HepG2 (cell line): Measurements from ENCODE around the gene TNK1. TPM values are rescaled to one million over a fixed set of nuclear protein-coding genes. Genes with fewer than 3 reads are reported as not detected.
A peak's percentile ranks its signal among the peaks of the same experiment; 100 is the strongest.

Experiments used
- AGO2 ChIP-seq: fragments of 200-400 bp; formaldehyde crosslinking; optimal IDR thresholded peaks from 2 replicates; pipeline ENCODE3; 2017; ENCODE audit warnings: mild to moderate bottlenecking, low read depth, low read length, moderate library complexity
- ARNTL ChIP-seq: sonication (generic); formaldehyde crosslinking; IDR thresholded peaks from 2 replicates; pipeline ENCODE4 v1.4.0; 2020; ENCODE audit warnings: mild to moderate bottlenecking, missing genetic modification reagents
- FOXO4 ChIP-seq: sonication (generic); formaldehyde crosslinking; conservative IDR thresholded peaks from 2 replicates; pipeline ENCODE4 v1.8.1; 2023; ENCODE audit warnings: missing genetic modification reagents
- FOXP1 ChIP-seq, 2 experiments: fragments of 450-650 bp in 1 of 2; IDR thresholded peaks; 2 replicates each; pipeline ENCODE4 v1.6.1; 2017 to 2018; ENCODE audit warnings: antibody characterized with exemption in 1 of 2
- IKZF1 ChIP-seq: fragments of 450-650 bp; IDR thresholded peaks from 2 replicates; pipeline ENCODE4 v1.7.1; 2016
- IRF9 ChIP-seq: sonication (generic); formaldehyde crosslinking; IDR thresholded peaks from 2 replicates; pipeline ENCODE4 v1.8.0; 2022; ENCODE audit warnings: missing genetic modification reagents, mild to moderate bottlenecking, borderline replicate concordance
- RAD21 ChIP-seq: fragments of 450-650 bp; formaldehyde crosslinking; IDR thresholded peaks from 2 replicates; pipeline ENCODE4 v1.5.0; 2020; ENCODE audit warnings: mild to moderate bottlenecking
- THYN1 ChIP-seq: sonication (generic); formaldehyde crosslinking; IDR thresholded peaks from 2 replicates; pipeline ENCODE4 v1.8.1; 2023; ENCODE audit warnings: low read depth, mild to moderate bottlenecking, moderate library complexity, missing genetic modification reagents, borderline replicate concordance
- ZBTB10 ChIP-seq: sonication (generic); formaldehyde crosslinking; IDR thresholded peaks from 2 replicates; pipeline ENCODE4 v1.4.0; 2020; ENCODE audit warnings: missing genetic modification reagents, borderline replicate concordance
- ZBTB46 ChIP-seq: sonication (generic); formaldehyde crosslinking; IDR thresholded peaks from 2 replicates; pipeline ENCODE4 v1.4.0; 2020; ENCODE audit warnings: mild to moderate bottlenecking, missing genetic modification reagents, borderline replicate concordance
- ZFP37 ChIP-seq: sonication (generic); formaldehyde crosslinking; IDR thresholded peaks from 2 replicates; pipeline ENCODE4 v1.4.0; 2020; ENCODE audit warnings: missing genetic modification reagents, borderline replicate concordance
- ZNF343 ChIP-seq: sonication (generic); formaldehyde crosslinking; IDR thresholded peaks from 2 replicates; pipeline ENCODE4 v1.4.0; 2020; ENCODE audit warnings: mild to moderate bottlenecking, missing genetic modification reagents
- ZNF792 ChIP-seq: IDR thresholded peaks from 2 replicates; pipeline ENCODE4 v1.6.1; 2016
- polyA plus RNA-seq, 8 experiments: library from polyadenylated mRNA; depleted of rRNA in 3 of 8; stranded (reverse) in 7 of 8; unstranded in 1 of 8; fragments of >200 nt; fragmentation: Illumina TruSeq in 4 of 8; extraction: Trizol in 4 of 8; gene quantifications; 2 replicates each; pipeline versions ENCODE4 v1.2.1 to v1.2.3, GENCODE V29; 2011 to 2016; ENCODE audit warnings: low read depth in 4 of 8, missing spikeins in 1 of 8, mixed read lengths in 1 of 8; ENCODE audit not compliant: insufficient read depth in 1 of 8
- total RNA-seq, 5 experiments: library from RNA; depleted of rRNA; stranded (reverse); fragments of >200 nt; fragmentation: Illumina TruSeq; extraction: Trizol; gene quantifications; 2 replicates each; pipeline ENCODE4 v1.2.3, GENCODE V29; 2016; ENCODE audit warnings: low read depth in 1 of 5
- TF ChIP-seq, protein P1 (sequence below): sonication (generic); formaldehyde crosslinking; IDR thresholded peaks from 2 replicates; pipeline ENCODE4 v1.5.0; 2020; ENCODE audit warnings: missing genetic modification reagents
- TF ChIP-seq, protein P2 (sequence below): sonication (generic); formaldehyde crosslinking; IDR thresholded peaks from 2 replicates; pipeline ENCODE4 v1.4.0; 2020; ENCODE audit warnings: missing genetic modification reagents

TNK1 gene
- total and polyA plus RNA-seq, 2 of the 13 experiments (the other 11 are each of a cell fraction or from before 2014, with no cell fraction given) = 2.0 to 3.5 TPM

GRCh38 chr17:7352503-7352889 lies 28.4 kb upstream of the TNK1 start (continued):
- TF ChIP-seq ZBTB46 (CRISPR knock-in tag) (no peak), ZBTB10 (CRISPR knock-in tag) (peak; percentile 66; the same call in 1 of the 2 replicates), FOXP1 (IDR thresholded peaks at IDR 0.05) (no peak), FOXP1 (CRISPR knock-in tag; IDR thresholded peaks at IDR 0.05) (no peak), ZNF792 (CRISPR knock-in tag) (no peak), ZNF343 (CRISPR knock-in tag) (no peak), FOXO4 (CRISPR knock-in tag) (0 out of 2 replicates have a peak, but pooled peaks have one; percentile 15), IKZF1 (no peak), IRF9 (0 out of 2 replicates have a peak, but pooled peaks have one; percentile 5), THYN1 (CRISPR knock-in tag) (no peak), ZFP37 (CRISPR knock-in tag) (no peak), RAD21 (no peak), AGO2 (peak; percentile 3), ARNTL (CRISPR knock-in tag) (0 out of 2 replicates have a peak, but pooled peaks have one; percentile 5)
- TF ChIP-seq, protein P1, sequence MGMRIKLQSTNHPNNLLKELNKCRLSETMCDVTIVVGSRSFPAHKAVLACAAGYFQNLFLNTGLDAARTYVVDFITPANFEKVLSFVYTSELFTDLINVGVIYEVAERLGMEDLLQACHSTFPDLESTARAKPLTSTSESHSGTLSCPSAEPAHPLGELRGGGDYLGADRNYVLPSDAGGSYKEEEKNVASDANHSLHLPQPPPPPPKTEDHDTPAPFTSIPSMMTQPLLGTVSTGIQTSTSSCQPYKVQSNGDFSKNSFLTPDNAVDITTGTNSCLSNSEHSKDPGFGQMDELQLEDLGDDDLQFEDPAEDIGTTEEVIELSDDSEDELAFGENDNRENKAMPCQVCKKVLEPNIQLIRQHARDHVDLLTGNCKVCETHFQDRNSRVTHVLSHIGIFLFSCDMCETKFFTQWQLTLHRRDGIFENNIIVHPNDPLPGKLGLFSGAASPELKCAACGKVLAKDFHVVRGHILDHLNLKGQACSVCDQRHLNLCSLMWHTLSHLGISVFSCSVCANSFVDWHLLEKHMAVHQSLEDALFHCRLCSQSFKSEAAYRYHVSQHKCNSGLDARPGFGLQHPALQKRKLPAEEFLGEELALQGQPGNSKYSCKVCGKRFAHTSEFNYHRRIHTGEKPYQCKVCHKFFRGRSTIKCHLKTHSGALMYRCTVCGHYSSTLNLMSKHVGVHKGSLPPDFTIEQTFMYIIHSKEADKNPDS (CRISPR knock-in tag) = 0 out of 2 replicates have a peak, but pooled peaks have one; percentile 10
- TF ChIP-seq, protein P2, sequence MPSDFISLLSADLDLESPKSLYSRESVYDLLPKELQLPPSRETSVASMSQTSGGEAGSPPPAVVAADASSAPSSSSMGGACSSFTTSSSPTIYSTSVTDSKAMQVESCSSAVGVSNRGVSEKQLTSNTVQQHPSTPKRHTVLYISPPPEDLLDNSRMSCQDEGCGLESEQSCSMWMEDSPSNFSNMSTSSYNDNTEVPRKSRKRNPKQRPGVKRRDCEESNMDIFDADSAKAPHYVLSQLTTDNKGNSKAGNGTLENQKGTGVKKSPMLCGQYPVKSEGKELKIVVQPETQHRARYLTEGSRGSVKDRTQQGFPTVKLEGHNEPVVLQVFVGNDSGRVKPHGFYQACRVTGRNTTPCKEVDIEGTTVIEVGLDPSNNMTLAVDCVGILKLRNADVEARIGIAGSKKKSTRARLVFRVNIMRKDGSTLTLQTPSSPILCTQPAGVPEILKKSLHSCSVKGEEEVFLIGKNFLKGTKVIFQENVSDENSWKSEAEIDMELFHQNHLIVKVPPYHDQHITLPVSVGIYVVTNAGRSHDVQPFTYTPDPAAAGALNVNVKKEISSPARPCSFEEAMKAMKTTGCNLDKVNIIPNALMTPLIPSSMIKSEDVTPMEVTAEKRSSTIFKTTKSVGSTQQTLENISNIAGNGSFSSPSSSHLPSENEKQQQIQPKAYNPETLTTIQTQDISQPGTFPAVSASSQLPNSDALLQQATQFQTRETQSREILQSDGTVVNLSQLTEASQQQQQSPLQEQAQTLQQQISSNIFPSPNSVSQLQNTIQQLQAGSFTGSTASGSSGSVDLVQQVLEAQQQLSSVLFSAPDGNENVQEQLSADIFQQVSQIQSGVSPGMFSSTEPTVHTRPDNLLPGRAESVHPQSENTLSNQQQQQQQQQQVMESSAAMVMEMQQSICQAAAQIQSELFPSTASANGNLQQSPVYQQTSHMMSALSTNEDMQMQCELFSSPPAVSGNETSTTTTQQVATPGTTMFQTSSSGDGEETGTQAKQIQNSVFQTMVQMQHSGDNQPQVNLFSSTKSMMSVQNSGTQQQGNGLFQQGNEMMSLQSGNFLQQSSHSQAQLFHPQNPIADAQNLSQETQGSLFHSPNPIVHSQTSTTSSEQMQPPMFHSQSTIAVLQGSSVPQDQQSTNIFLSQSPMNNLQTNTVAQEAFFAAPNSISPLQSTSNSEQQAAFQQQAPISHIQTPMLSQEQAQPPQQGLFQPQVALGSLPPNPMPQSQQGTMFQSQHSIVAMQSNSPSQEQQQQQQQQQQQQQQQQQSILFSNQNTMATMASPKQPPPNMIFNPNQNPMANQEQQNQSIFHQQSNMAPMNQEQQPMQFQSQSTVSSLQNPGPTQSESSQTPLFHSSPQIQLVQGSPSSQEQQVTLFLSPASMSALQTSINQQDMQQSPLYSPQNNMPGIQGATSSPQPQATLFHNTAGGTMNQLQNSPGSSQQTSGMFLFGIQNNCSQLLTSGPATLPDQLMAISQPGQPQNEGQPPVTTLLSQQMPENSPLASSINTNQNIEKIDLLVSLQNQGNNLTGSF = no peak
